Osteoblast (primary cell): ENCODE measurements around the gene AMD1. TPM values are rescaled to one million over a fixed set of nuclear protein-coding genes. Genes with fewer than 3 reads are reported as not detected.

Source experiments
- DNase-seq: peaks from one replicate; pipeline ENCODE4 v3.0.0; 2011; ENCODE audit warnings: low spot score, mixed read lengths; ENCODE audit not compliant: insufficient read length; ENCODE audit errors: missing footprints
- H2AFZ ChIP-seq: 2 replicates; pipeline ENCODE4 v1.6.0; 2011; ENCODE audit warnings: mild to moderate bottlenecking, low read length
- H3K27ac ChIP-seq: 2 replicates; pipeline ENCODE4 v1.5.1; 2011; ENCODE audit warnings: mild to moderate bottlenecking, low read depth, low read length, moderate library complexity
- H3K27me3 ChIP-seq: 2 replicates; pipeline ENCODE4 v1.6.0; 2012; ENCODE audit warnings: mild to moderate bottlenecking, control low read depth, inconsistent platforms, low read length, moderate library complexity; ENCODE audit not compliant: insufficient read depth
- H3K36me3 ChIP-seq: 2 replicates; pipeline ENCODE4 v1.5.1; 2011; ENCODE audit warnings: mild to moderate bottlenecking, low read length, control low read depth, moderate library complexity; ENCODE audit not compliant: insufficient read depth
- H3K4me1 ChIP-seq: 2 replicates; pipeline ENCODE4 v1.5.1; 2011; ENCODE audit warnings: mild to moderate bottlenecking, low read length, control low read depth, moderate library complexity; ENCODE audit not compliant: insufficient read depth
- H3K4me2 ChIP-seq: 2 replicates; pipeline ENCODE4 v1.6.0; 2011; ENCODE audit warnings: mild to moderate bottlenecking, low read length; ENCODE audit not compliant: insufficient read depth
- H3K4me3 ChIP-seq: fragments of 200-600 bp; sonication (generic); 3 replicates; pipeline ENCODE4 v1.5.1; 2012; ENCODE audit warnings: mild to moderate bottlenecking, low read length, inconsistent platforms; ENCODE audit not compliant: insufficient read depth
- H3K79me2 ChIP-seq: 2 replicates; pipeline ENCODE4 v1.6.0; 2012; ENCODE audit warnings: mild to moderate bottlenecking, low read length, control low read depth, inconsistent platforms; ENCODE audit not compliant: insufficient read depth
- H3K9me3 ChIP-seq: 2 replicates; pipeline ENCODE4 v1.5.1; 2011; ENCODE audit warnings: low read depth, low read length, control low read depth
- H4K20me1 ChIP-seq: 2 replicates; pipeline ENCODE4 v1.6.0; 2012; ENCODE audit warnings: mild to moderate bottlenecking, low read length, control low read depth; ENCODE audit not compliant: insufficient read depth
- CTCF ChIP-seq: IDR thresholded peaks from 2 replicates; pipeline ENCODE4 v1.5.1; 2011; ENCODE audit warnings: mild to moderate bottlenecking, low read depth, low read length, moderate library complexity; ENCODE audit errors: extremely low read depth
- total RNA-seq: library from RNA; depleted of rRNA; stranded (reverse); fragments of >200 nt; gene quantifications from 2 replicates; pipeline ENCODE4 v1.2.3, GENCODE V29; 2012

The AMD1 gene
- total RNA-seq, 1 donor = 63.0 TPM

GRCh38 chr6:110886555-110887167 lies 12.1 kb downstream of the AMD1 start:
- DNase-seq = no peak
- Histone ChIP-seq H4K20me1 (peaks cover 38% of the 10 kb centered on the region), H3K27me3 (no peaks in the 10 kb centered on the region), H2AFZ (no peak overlapping the region), H3K79me2 (peaks cover 99% of the 10 kb centered on the region), H3K36me3 (peaks cover 24% of the 10 kb centered on the region), H3K27ac (no peak overlapping the region), H3K4me3 (no peak overlapping the region), H3K4me2 (no peak overlapping the region), H3K4me1 (peaks cover 12% of the 10 kb centered on the region), H3K9me3 (no peaks in the 10 kb centered on the region)
- no peak for TF ChIP-seq CTCF

- Histone ChIP-seq H4K20me1 (peaks cover 16% of the 10 kb centered on the region), H3K27ac (no peak overlapping the region), H3K4me1 (no peaks in the 10 kb centered on the region), H3K79me2 (peaks cover 80% of the 10 kb centered on the region), H2AFZ (no peak overlapping the region), H3K36me3 (peaks cover 57% of the 10 kb centered on the region), H3K4me3 (no peak overlapping the region), H3K9me3 (no peaks in the 10 kb centered on the region), H3K4me2 (no peak overlapping the region), H3K27me3 (no peaks in the 10 kb centered on the region)
- TF ChIP-seq CTCF = no peak
- DNase-seq = no peak
These were observed 15.7 kb downstream of the AMD1 start for GRCh38 chr6:110890288-110890687.

- Histone ChIP-seq H3K4me2 (no peak overlapping the region), H3K27me3 (no peaks in the 10 kb centered on the region), H3K4me1 (peaks cover 4% of the 10 kb centered on the region), H3K36me3 (peaks cover 67% of the 10 kb centered on the region), H3K27ac (no peak overlapping the region), H3K9me3 (no peaks in the 10 kb centered on the region), H3K4me3 (no peak overlapping the region), H3K79me2 (peaks cover 23% of the 10 kb centered on the region), H4K20me1 (peaks cover 8% of the 10 kb centered on the region), H2AFZ (no peak overlapping the region)
- TF ChIP-seq CTCF = no peak
- no peak for DNase-seq
These were observed 21.5 kb downstream of the AMD1 start for GRCh38 chr6:110895907-110896608.

- Histone ChIP-seq H3K4me2 (no peak overlapping the region), H3K79me2 (peaks cover 10% of the 10 kb centered on the region), H3K27me3 (no peaks in the 10 kb centered on the region), H3K27ac (no peak overlapping the region), H3K4me1 (peaks cover 4% of the 10 kb centered on the region), H3K36me3 (peaks cover 53% of the 10 kb centered on the region), H4K20me1 (no peaks in the 10 kb centered on the region), H2AFZ (no peak overlapping the region), H3K4me3 (no peak overlapping the region), H3K9me3 (no peaks in the 10 kb centered on the region)
- TF ChIP-seq CTCF = no peak
- DNase-seq = no peak
These were observed 22.8 kb downstream of the AMD1 start for GRCh38 chr6:110897433-110897832.
